DOHH2 (cell line): ENCODE measurements around the gene PEPD.

Source experiments
- H3F3A ChIP-seq: fragments of 200-600 bp; sonication (generic), shearing (Covaris generic); 2 replicates; pipeline ENCODE4 v1.6.0; 2016; ENCODE audit warnings: antibody characterized with exemption, mild to moderate bottlenecking; ENCODE audit not compliant: control insufficient read depth, insufficient read depth
- H3K27ac ChIP-seq: fragments of 200-600 bp; sonication (generic); 2 replicates; pipeline ENCODE4 v1.5.1; 2014; ENCODE audit warnings: low read depth, mild to moderate bottlenecking, low read length, moderate library complexity
- H3K27me3 ChIP-seq: fragments of 200-600 bp; sonication (generic); 2 replicates; pipeline ENCODE4 v1.6.1; 2014; ENCODE audit warnings: mild to moderate bottlenecking, low read length, mixed read lengths; ENCODE audit not compliant: control insufficient read depth
- H3K36me3 ChIP-seq: fragments of 200-600 bp; sonication (generic); 2 replicates; pipeline ENCODE4 v1.6.1; 2014; ENCODE audit warnings: mild to moderate bottlenecking, low read length, moderate library complexity, mixed read lengths; ENCODE audit not compliant: control insufficient read depth
- H3K4me1 ChIP-seq: fragments of 200-600 bp; sonication (generic); 2 replicates; pipeline ENCODE4 v1.6.1; 2014; ENCODE audit warnings: mild to moderate bottlenecking, low read length, mixed read lengths; ENCODE audit not compliant: control insufficient read depth
- H3K4me2 ChIP-seq: fragments of 200-600 bp; sonication (generic); 2 replicates; pipeline ENCODE4 v1.6.0; 2014; ENCODE audit warnings: mild to moderate bottlenecking, low read length, moderate library complexity
- H3K4me3 ChIP-seq: fragments of 200-600 bp; sonication (generic); 2 replicates; pipeline ENCODE4 v1.5.1; 2014; ENCODE audit warnings: mild to moderate bottlenecking, low read length, mixed read lengths
- H3K79me2 ChIP-seq: fragments of 200-600 bp; sonication (generic); 2 replicates; pipeline ENCODE4 v1.6.1; 2014; ENCODE audit warnings: mild to moderate bottlenecking, low read length, mixed read lengths; ENCODE audit not compliant: control insufficient read depth
- H3K9me2 ChIP-seq: fragments of 200-600 bp; sonication (generic); replicated peaks from 2 replicates; pipeline ENCODE4 v1.6.1; 2014; ENCODE audit warnings: mild to moderate bottlenecking, low read length, mixed read lengths; ENCODE audit not compliant: control insufficient read depth
- H3K9me3 ChIP-seq: fragments of 200-600 bp; sonication (generic); 2 replicates; pipeline ENCODE4 v1.6.1; 2014; ENCODE audit warnings: antibody characterized with exemption, low read length, mixed read lengths; ENCODE audit not compliant: control insufficient read depth, insufficient read depth
- H4K20me1 ChIP-seq: fragments of 200-600 bp; sonication (generic); 2 replicates; pipeline ENCODE4 v1.6.0; 2014; ENCODE audit warnings: low read depth, mild to moderate bottlenecking, antibody characterized with exemption, low read length, moderate library complexity; ENCODE audit not compliant: control insufficient read depth, insufficient read depth
- EZH2phosphoT487 ChIP-seq: fragments of 200-600 bp; sonication (generic); IDR thresholded peaks from 2 replicates; pipeline ENCODE4 v1.6.1; 2017; ENCODE audit warnings: borderline replicate concordance, mild to moderate bottlenecking, antibody characterized with exemption, low read length, moderate library complexity, mixed read lengths
- TF ChIP-seq, protein P1 (sequence below): fragments of 200-600 bp; sonication (generic); IDR thresholded peaks from one replicate; pipeline ENCODE4 v1.5.1; 2014; ENCODE audit warnings: antibody characterized with exemption, mild to moderate bottlenecking, low read depth, low read length; ENCODE audit not compliant: poor library complexity, severe bottlenecking

Gene PEPD

GRCh38 chr19:33406521-33407139 is 115.0 kb downstream of the PEPD start:
- H3F3A ChIP-seq = no peaks in the 10 kb centered on the region
- H3K9me3 ChIP-seq = no peaks in the 10 kb centered on the region
- no peak overlapping the region for H3K4me3 ChIP-seq
- H3K36me3 ChIP-seq = no peaks in the 10 kb centered on the region
- no peaks in the 10 kb centered on the region for H3K9me2 ChIP-seq
- H3K4me1 ChIP-seq = no peaks in the 10 kb centered on the region
- no peaks in the 10 kb centered on the region for H4K20me1 ChIP-seq
- H3K27ac ChIP-seq = no peak overlapping the region
- no peak for TF ChIP-seq EZH2phosphoT487
- TF ChIP-seq, protein P1, sequence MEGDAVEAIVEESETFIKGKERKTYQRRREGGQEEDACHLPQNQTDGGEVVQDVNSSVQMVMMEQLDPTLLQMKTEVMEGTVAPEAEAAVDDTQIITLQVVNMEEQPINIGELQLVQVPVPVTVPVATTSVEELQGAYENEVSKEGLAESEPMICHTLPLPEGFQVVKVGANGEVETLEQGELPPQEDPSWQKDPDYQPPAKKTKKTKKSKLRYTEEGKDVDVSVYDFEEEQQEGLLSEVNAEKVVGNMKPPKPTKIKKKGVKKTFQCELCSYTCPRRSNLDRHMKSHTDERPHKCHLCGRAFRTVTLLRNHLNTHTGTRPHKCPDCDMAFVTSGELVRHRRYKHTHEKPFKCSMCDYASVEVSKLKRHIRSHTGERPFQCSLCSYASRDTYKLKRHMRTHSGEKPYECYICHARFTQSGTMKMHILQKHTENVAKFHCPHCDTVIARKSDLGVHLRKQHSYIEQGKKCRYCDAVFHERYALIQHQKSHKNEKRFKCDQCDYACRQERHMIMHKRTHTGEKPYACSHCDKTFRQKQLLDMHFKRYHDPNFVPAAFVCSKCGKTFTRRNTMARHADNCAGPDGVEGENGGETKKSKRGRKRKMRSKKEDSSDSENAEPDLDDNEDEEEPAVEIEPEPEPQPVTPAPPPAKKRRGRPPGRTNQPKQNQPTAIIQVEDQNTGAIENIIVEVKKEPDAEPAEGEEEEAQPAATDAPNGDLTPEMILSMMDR = peak; percentile 91
- H3K4me2 ChIP-seq = no peak overlapping the region
- no peaks in the 10 kb centered on the region for H3K79me2 ChIP-seq
- no peaks in the 10 kb centered on the region for H3K27me3 ChIP-seq

GRCh38 chr19:33405553-33406461 is 115.8 kb downstream of the PEPD start:
- Histone ChIP-seq H4K20me1 (no peaks in the 10 kb centered on the region), H3K4me2 (no peak overlapping the region)
- no peak for TF ChIP-seq EZH2phosphoT487
- TF ChIP-seq, protein P1 = no peak

GRCh38 chr19:33405254-33405552 is 116.4 kb downstream of the PEPD start:
- Histone ChIP-seq H3K4me2 (no peak overlapping the region), H3F3A (no peaks in the 10 kb centered on the region), H3K27me3 (no peaks in the 10 kb centered on the region), H3K79me2 (no peaks in the 10 kb centered on the region), H3K27ac (no peak overlapping the region), H3K36me3 (no peaks in the 10 kb centered on the region), H3K4me1 (no peaks in the 10 kb centered on the region), H4K20me1 (no peaks in the 10 kb centered on the region), H3K9me3 (no peaks in the 10 kb centered on the region), H3K9me2 (no peaks in the 10 kb centered on the region), H3K4me3 (no peak overlapping the region)
- no peak for TF ChIP-seq EZH2phosphoT487
- TF ChIP-seq, protein P1 = no peak

More at GRCh38 chr19:33405553-33406461, 115.8 kb downstream of the PEPD start:
- no peaks in the 10 kb centered on the region for H3K9me2 ChIP-seq
- H3K4me3 ChIP-seq = no peak overlapping the region
- H3K27ac ChIP-seq = no peak overlapping the region
- H3K36me3 ChIP-seq = no peaks in the 10 kb centered on the region
- H3F3A ChIP-seq = no peaks in the 10 kb centered on the region
- no peaks in the 10 kb centered on the region for H3K4me1 ChIP-seq
- H3K27me3 ChIP-seq = no peaks in the 10 kb centered on the region
- H3K79me2 ChIP-seq = no peaks in the 10 kb centered on the region
- no peaks in the 10 kb centered on the region for H3K9me3 ChIP-seq
